GM12873 (cell line): Measurements from ENCODE around the gene PACSIN1.

Experiments used
- TF ChIP-seq, protein P1 (sequence below): IDR thresholded peaks from 2 replicates; pipeline ENCODE4 v1.5.1; 2012; ENCODE audit warnings: low read depth, mild to moderate bottlenecking, moderate library complexity, low read length, control low read depth; ENCODE audit not compliant: insufficient read depth; ENCODE audit errors: missing control alignments

Gene PACSIN1

DNA sequence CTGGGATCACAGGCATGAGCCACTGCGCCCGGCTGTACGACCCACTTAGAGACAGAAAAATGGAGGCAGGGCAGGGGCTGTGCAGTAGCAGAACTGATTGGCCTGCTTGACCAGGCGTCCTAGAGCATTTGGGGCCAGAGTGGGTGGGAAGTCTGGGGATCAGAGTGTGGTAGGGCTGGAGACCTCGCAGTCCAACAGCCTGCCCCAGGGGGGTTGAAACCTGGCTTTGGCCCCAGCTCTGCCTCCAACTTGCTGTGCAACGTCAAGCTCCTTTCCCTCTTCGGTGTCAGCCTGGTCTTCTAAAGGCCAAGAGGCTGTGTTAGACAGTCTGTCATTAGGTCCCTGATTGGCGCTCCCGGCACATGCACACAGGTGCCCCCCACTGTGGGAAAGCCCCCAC, 105.5 kb downstream of the PACSIN1 start:
- TF ChIP-seq, protein P1, sequence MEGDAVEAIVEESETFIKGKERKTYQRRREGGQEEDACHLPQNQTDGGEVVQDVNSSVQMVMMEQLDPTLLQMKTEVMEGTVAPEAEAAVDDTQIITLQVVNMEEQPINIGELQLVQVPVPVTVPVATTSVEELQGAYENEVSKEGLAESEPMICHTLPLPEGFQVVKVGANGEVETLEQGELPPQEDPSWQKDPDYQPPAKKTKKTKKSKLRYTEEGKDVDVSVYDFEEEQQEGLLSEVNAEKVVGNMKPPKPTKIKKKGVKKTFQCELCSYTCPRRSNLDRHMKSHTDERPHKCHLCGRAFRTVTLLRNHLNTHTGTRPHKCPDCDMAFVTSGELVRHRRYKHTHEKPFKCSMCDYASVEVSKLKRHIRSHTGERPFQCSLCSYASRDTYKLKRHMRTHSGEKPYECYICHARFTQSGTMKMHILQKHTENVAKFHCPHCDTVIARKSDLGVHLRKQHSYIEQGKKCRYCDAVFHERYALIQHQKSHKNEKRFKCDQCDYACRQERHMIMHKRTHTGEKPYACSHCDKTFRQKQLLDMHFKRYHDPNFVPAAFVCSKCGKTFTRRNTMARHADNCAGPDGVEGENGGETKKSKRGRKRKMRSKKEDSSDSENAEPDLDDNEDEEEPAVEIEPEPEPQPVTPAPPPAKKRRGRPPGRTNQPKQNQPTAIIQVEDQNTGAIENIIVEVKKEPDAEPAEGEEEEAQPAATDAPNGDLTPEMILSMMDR, result no peak

DNA sequence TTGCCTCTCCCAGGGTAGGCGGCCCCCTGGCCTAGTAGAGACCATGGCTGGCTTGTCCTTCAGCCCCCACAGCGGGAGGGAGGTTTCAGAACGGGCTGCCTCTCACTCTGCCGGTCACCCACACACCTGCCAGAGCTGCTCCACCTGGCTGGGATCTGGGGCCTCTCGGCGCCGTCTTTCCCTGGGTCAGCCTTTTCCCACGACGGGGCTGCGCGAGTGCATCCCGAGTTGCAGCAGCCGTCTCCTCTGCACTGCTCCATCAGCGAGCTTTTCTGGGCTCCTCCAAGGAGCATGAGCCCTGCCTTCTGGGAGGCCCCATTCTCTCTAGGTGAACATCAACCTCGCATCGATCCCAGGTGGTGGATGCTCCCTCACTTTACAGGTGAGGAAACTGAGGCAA, 106.1 kb downstream of the PACSIN1 start:
- TF ChIP-seq, protein P1, result no peak

GRCh38 chr6:34572585-34572984, 106.7 kb downstream of the PACSIN1 start:
- TF ChIP-seq, protein P1, result no peak

DNA sequence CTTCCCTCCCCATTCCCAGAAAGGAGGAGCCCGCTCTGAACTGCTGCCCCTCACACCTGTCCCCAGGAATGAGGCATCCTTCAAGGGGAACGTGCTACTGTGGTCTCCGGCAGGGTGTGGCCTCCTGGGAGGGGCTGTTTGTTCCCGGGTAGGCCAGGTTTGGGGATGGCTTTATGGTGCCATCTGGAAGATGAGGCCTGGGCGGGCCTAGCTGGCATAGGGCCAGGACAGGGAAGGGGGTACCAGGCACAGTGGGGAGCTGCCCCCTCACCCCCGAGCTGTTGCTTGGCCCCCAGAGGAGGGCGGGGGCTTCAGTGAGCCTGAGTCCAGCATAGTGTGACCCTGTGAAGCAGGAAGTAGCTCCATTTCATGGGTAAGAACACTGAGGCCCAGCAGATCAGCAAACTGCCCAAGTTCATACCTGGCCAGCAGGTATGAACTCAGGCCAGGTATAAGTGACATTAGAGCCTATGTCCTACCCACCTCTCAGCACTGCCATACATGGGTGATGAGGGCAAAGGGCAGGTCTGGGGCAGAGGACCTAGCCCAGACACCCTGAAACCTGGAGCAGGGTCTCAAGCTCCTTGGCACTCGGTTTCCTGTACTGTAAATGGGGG, 107.8 kb downstream of the PACSIN1 start:
- TF ChIP-seq, protein P1, result no peak

GRCh38 chr6:34574647-34575293, 108.9 kb downstream of the PACSIN1 start:
- TF ChIP-seq, protein P1, result no peak

DNA sequence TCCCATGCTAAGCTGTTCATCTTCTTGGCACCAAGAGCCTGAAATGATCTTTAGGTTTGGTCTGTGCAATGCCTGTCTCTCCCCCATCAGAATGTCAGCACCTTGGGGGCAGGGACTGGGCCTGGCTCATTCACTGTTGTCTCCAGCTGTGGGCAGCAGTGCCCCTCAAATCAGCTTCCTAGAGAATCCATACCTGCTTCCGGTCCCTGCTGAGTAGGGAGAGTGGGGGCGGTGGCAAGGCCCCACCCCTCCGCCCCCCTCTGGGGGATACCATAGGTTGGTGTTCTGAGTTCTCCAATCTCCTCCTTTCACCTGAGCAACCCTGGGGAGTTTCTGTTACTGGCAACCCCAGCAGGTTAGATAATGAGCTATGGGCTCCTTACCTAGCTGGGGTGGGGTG, 109.5 kb downstream of the PACSIN1 start:
- TF ChIP-seq, protein P1, result no peak

GRCh38 chr6:34576286-34576955, 110.5 kb downstream of the PACSIN1 start:
- TF ChIP-seq, protein P1, result no peak
